Transverse colon (tissue), 4 donors: Measurements from ENCODE around the gene OR4F17.
"Not testable (repeated sequence)": the region's sequence is repeated elsewhere in the genome, so short reads cannot be mapped to it uniquely, and the experiment has no call there.

Experiments
- CTCF ChIP-seq, 5 experiments: fragments of 200-600 bp in 3 of 5; fragments of 450-650 bp in 2 of 5; sonication (generic) in 3 of 5; IDR thresholded peaks; 1 replicate in 2 of 5; 2 replicates in 3 of 5; pipeline ENCODE4 v1.5.1; 2016 to 2017; ENCODE audit warnings: antibody characterized with exemption in 5 of 5, inconsistent platforms in 3 of 5, mild to moderate bottlenecking in 2 of 5, moderate library complexity in 1 of 5
- EP300 ChIP-seq: sonication (generic); formaldehyde crosslinking; IDR thresholded peaks from one replicate; pipeline ENCODE4 v1.6.1; 2017; ENCODE audit warnings: antibody characterized with exemption, low read depth
- POLR2A ChIP-seq: fragments of 450-650 bp; IDR thresholded peaks from one replicate; pipeline ENCODE4 v1.6.1; 2016; ENCODE audit warnings: antibody characterized with exemption, mild to moderate bottlenecking, moderate library complexity
- POLR2AphosphoS5 ChIP-seq, 3 donors: sonication (generic); formaldehyde crosslinking; IDR thresholded peaks; one replicate each; pipeline ENCODE4 v1.6.1; 2016; ENCODE audit warnings: antibody characterized with exemption in 3 of 3

- not testable (repeated sequence) for TF ChIP-seq CTCF (IDR thresholded peaks at IDR 0.05); POLR2AphosphoS5 (IDR thresholded peaks at IDR 0.05); POLR2A; EP300
Measured at GRCh38 chr19:120443-121140, 13.7 kb downstream of the OR4F17 start.
